ENCODE results near the gene BPGM. TPM values are rescaled to one million over a fixed set of nuclear protein-coding genes. Genes with fewer than 3 reads are reported as not detected.

BPGM gene
- total and polyA plus RNA-seq, 9 of the 15 experiments (the other 6 are each of a cell fraction or from before 2014, with no cell fraction given): 14.1 to 46.1 (median 21.2) TPM

GRCh38 chr7:134699899-134700298 is 53.2 kb downstream of the BPGM start (continued):
- no peak for TF ChIP-seq CBX2 (IDR thresholded peaks at IDR 0.05; ENCODE audit: insufficient read depth, low read length, poor library complexity, severe bottlenecking)
- TF ChIP-seq, protein P1, sequence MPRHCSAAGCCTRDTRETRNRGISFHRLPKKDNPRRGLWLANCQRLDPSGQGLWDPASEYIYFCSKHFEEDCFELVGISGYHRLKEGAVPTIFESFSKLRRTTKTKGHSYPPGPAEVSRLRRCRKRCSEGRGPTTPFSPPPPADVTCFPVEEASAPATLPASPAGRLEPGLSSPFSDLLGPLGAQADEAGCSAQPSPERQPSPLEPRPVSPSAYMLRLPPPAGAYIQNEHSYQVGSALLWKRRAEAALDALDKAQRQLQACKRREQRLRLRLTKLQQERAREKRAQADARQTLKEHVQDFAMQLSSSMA (CRISPR knock-in tag; IDR thresholded peaks at IDR 0.05): no peak
- TF ChIP-seq ZNF507 (tag; conservative IDR thresholded peaks at IDR 0.05): no peak
- TF ChIP-seq, protein P2, sequence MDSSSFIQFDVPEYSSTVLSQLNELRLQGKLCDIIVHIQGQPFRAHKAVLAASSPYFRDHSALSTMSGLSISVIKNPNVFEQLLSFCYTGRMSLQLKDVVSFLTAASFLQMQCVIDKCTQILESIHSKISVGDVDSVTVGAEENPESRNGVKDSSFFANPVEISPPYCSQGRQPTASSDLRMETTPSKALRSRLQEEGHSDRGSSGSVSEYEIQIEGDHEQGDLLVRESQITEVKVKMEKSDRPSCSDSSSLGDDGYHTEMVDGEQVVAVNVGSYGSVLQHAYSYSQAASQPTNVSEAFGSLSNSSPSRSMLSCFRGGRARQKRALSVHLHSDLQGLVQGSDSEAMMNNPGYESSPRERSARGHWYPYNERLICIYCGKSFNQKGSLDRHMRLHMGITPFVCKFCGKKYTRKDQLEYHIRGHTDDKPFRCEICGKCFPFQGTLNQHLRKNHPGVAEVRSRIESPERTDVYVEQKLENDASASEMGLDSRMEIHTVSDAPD (CRISPR knock-in tag; IDR thresholded peaks at IDR 0.05): no peak
- no peak for TF ChIP-seq ILF3 (IDR thresholded peaks at IDR 0.05; ENCODE audit: borderline replicate concordance)

- H3K9me3 ChIP-seq (replicated peaks; ENCODE audit: control insufficient read depth, insufficient read depth, low read depth, low read length): no peaks in the 10 kb centered on the region
- H3K36me3 ChIP-seq (ENCODE audit: control insufficient read depth, insufficient read depth, low read length): no peaks in the 10 kb centered on the region
- no peak overlapping the region for H2AFZ ChIP-seq (ENCODE audit: low read depth, low read length)
- no peaks in the 10 kb centered on the region for H3K4me1 ChIP-seq (replicated peaks in 1 of 2; ENCODE audit: control insufficient read depth in 2 of 2, insufficient read depth in 2 of 2, low read length in 2 of 2)
- FAIRE-seq (peak; percentile 82), ATAC-seq (peak; percentile 89), DNase-seq (ENCODE audit: extremely low read depth in 1 of 4, low spot score in 3 of 4) (peak; percentile 46 to 72 (median 60))
- WGBS (ENCODE audit: insufficient coverage, low coverage, missing lambda C conversion rate): 0% methylated on average over 2 of the region's 2 CpGs
- no peak overlapping the region for H3K9ac ChIP-seq (ENCODE audit: insufficient read depth in 1 of 2, low read depth in 2 of 2, low read length in 2 of 2)
- H4K20me1 ChIP-seq (replicated peaks; ENCODE audit: control insufficient read depth, insufficient read depth, low read length): 0 out of 2 replicates have a peak, but pooled peaks cover 4% of the 10 kb centered on the region
- POLR2A ChIA-PET: interaction anchor here (0.7 to 1.3 kb wide), 3 partner anchors 12 to 269 kb away, joined by 3 to 5 read pairs (median 4); no protein-coding TSS in a partner anchor
- H3K79me2 ChIP-seq (ENCODE audit: control insufficient read depth, insufficient read depth, low read length): no peaks in the 10 kb centered on the region
- no peak overlapping the region for H3K27ac ChIP-seq (ENCODE audit: extremely low read depth, low read depth, low read length)
- intact Hi-C loops (cut with micrococcal nuclease) (loop anchor here (1.0 kb wide), 1 partner anchor 68 kb away; no protein-coding TSS in a partner anchor), in situ Hi-C loops (cut with MboI) (no loop called here)
- CTCF ChIA-PET (ENCODE audit: low intra/inter-chr PET ratio): interaction anchor here (0.6 to 2.6 kb wide), 3 partner anchors 13 to 68 kb away, joined by 3 to 17 read pairs (median 3); no protein-coding TSS in a partner anchor
- no peaks in the 10 kb centered on the region for H3K9me1 ChIP-seq (ENCODE audit: control insufficient read depth, insufficient read depth, low read length)
- peaks cover 59 to 63% of the 10 kb centered on the region in 2 experiments for H3K27me3 ChIP-seq (ENCODE audit: control insufficient read depth in 2 of 2, insufficient read depth in 2 of 2, low read length in 2 of 2)
- H3K4me2 ChIP-seq (ENCODE audit: insufficient read depth, low read length): no peak overlapping the region
- no TSS peak for BruUV-seq (replicated peaks)
- no peak overlapping the region for H3K4me3 ChIP-seq
- TF ChIP-seq PCBP2 (IDR thresholded peaks at IDR 0.05; ENCODE audit: low read depth, low read length, poor library complexity, severe bottlenecking) (no peak), ZNF212 (CRISPR knock-in tag; IDR thresholded peaks at IDR 0.05) (no peak)
- TF ChIP-seq, protein P3, sequence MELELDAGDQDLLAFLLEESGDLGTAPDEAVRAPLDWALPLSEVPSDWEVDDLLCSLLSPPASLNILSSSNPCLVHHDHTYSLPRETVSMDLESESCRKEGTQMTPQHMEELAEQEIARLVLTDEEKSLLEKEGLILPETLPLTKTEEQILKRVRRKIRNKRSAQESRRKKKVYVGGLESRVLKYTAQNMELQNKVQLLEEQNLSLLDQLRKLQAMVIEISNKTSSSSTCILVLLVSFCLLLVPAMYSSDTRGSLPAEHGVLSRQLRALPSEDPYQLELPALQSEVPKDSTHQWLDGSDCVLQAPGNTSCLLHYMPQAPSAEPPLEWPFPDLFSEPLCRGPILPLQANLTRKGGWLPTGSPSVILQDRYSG (tag; conservative IDR thresholded peaks at IDR 0.05; ENCODE audit: low read depth): no peak
Measured at GRCh38 chr7:134701272-134701671, 54.6 kb downstream of the BPGM start.

All from K562 (cell line).